ENCODE data around the gene ZBTB33. TPM values are rescaled to one million over a fixed set of nuclear protein-coding genes. Genes with fewer than 3 reads are reported as not detected.

The ZBTB33 gene
- total RNA-seq, 4 donors from 2014 or later: 8.1 to 14.5 (median 10.0) TPM

DNA sequence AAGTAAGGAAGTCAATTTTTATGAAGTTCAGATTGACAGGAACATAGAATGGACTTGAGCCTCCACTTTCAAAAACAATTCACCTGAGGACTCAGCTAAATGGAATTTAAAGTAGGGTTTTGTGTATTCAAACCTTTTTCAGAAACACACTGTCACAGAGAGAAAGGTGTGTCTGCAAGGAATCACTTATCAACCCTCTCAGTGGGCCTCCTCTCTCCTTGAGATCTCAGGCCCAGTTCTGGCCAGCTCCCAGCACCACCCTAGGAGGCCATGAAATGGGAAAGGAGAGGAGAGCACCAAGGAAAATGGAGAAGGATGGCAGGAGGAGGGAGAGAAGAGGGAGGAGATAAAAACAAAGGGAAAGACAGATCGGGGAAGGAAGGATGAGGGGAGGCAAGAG lies 32.1 kb downstream of the ZBTB33 start:
- H3K4me1 ChIP-seq: no peaks in the 10 kb centered on the region
- H3K27me3 ChIP-seq: no peaks in the 10 kb centered on the region
- TF ChIP-seq POLR2AphosphoS5 (IDR thresholded peaks at IDR 0.05): no peak
- no peak for TF ChIP-seq POLR2A (IDR thresholded peaks at IDR 0.05)
- TF ChIP-seq EP300 (IDR thresholded peaks at IDR 0.05): no peak
- TF ChIP-seq CTCF (IDR thresholded peaks at IDR 0.05): no peak
- ATAC-seq: no peak
- no peak overlapping the region for H3K27ac ChIP-seq
- no peak overlapping the region for H3K4me3 ChIP-seq
- no peaks in the 10 kb centered on the region for H3K9me3 ChIP-seq
- no peaks in the 10 kb centered on the region for H3K36me3 ChIP-seq
- 60 to 80% methylated on average over 1 of the region's 1 CpG for WGBS, 2 donors (ENCODE audit: low coverage in 1 of 2)

DNA sequence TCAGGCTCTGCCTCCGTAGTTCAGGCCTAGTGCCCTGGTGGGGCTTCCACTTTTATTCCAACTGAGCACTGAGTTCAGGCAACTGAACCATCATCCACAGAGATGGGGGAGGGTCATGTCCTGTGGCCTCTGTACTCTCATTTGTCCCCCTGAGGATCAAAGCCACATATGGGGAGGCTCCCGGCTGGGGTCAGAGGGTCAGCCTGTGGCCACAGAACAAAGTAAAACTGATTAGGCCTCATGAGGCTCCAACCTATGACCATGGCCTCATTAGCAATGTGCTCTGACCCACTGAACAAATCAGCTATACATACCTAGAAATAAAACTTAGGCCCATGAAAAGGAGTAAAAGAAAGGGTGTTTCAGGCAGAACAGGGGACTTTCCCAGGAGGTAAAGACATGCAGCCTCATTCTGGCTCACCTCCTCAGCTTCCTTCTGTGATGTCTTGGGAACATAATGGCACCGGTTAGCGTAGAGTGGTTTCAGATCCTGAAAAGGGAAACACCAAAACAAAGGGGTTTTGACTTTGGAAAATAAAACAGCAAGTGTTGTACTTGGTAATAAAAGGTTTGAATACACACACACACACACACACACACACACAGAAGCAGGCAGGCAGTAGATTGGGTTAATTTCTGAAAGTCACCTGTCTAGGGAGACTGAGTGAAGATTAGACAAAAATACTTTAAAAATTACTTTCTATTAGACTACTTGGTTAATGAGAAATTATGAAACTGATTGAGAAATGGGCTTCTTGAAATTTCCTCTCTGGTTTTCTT lies 36.3 kb downstream of the ZBTB33 start:
- 78 to 100% methylated on average over 2 to 3 of the region's 4 CpGs for WGBS, 2 donors (ENCODE audit: low coverage in 1 of 2)
- ATAC-seq: no peak
- no peaks in the 10 kb centered on the region for H3K36me3 ChIP-seq
- H3K4me1 ChIP-seq: no peaks in the 10 kb centered on the region
- H3K9me3 ChIP-seq: no peaks in the 10 kb centered on the region
- TF ChIP-seq EP300 (IDR thresholded peaks at IDR 0.05) (no peak), POLR2AphosphoS5 (IDR thresholded peaks at IDR 0.05) (no peak), POLR2A (IDR thresholded peaks at IDR 0.05) (no peak), CTCF (IDR thresholded peaks at IDR 0.05) (no peak)
- no peaks in the 10 kb centered on the region for H3K27me3 ChIP-seq
- no peak overlapping the region for H3K4me3 ChIP-seq
- H3K27ac ChIP-seq: no peak overlapping the region

DNA sequence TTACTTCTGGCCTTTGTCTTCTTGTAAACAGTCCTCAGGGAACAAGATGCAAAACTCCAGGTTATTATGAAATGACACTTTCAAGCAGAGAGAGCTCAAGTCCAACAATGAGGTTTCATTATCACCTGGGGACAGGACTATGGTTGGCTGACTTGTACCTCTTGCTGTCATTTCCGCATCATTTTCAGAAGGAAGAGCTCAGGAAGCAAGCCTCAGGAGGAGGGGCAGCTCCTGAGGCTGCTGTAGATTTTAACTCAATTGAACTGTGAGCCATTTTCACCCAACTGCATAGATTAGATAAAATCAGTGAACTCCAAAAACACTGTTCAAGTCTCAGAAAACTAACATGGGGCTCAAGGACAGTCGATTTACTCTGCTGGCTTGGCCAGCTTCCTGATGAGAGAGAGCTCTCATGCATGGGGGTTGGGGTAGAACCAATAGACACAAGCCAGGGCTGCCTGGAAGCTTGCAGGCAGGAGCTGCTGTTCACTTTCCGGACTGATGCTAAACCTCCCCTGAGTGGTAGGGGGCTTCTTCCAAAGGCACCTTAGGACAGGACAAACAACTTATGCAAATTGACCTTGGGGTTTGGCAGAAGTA lies 37.0 kb downstream of the ZBTB33 start:
- TF ChIP-seq CTCF (IDR thresholded peaks at IDR 0.05) (no peak), POLR2AphosphoS5 (IDR thresholded peaks at IDR 0.05) (no peak), POLR2A (IDR thresholded peaks at IDR 0.05) (no peak), EP300 (IDR thresholded peaks at IDR 0.05) (no peak)
- no CpG with 5 or more reads among the region's 3 CpGs for WGBS, 2 donors (ENCODE audit: low coverage in 1 of 2)
- no peak for ATAC-seq
- H3K4me3 ChIP-seq: no peak overlapping the region
- no peaks in the 10 kb centered on the region for H3K27me3 ChIP-seq
- H3K9me3 ChIP-seq: no peaks in the 10 kb centered on the region
- no peaks in the 10 kb centered on the region for H3K36me3 ChIP-seq
- no peak overlapping the region for H3K27ac ChIP-seq
- H3K4me1 ChIP-seq: no peaks in the 10 kb centered on the region

DNA sequence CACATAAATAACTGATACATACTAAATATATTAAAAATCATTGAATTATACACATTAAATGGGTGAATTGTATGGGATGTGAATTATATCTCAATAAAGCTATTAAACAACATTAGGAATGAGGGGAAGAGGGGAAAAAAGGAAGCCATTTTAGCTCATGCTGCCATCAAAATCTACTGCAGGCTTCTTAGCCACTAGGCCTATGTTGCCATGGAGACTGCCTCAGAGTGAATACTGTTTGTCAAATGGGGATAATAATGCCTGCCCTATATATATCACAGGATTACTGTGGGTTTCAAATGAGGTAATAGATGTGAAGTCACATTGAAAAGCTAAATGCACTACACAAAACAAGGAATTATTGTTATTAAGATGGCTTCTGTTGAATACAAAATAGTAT lies 39.5 kb downstream of the ZBTB33 start:
- Histone ChIP-seq H3K36me3 (no peaks in the 10 kb centered on the region), H3K27ac (no peak overlapping the region), H3K4me3 (no peak overlapping the region), H3K9me3 (no peaks in the 10 kb centered on the region), H3K27me3 (no peaks in the 10 kb centered on the region), H3K4me1 (no peaks in the 10 kb centered on the region)
- no peak for ATAC-seq
- no peak for TF ChIP-seq POLR2AphosphoS5 (IDR thresholded peaks at IDR 0.05)
- TF ChIP-seq EP300 (IDR thresholded peaks at IDR 0.05): no peak

- Histone ChIP-seq H3K9me3 (no peaks in the 10 kb centered on the region), H3K4me3 (no peak overlapping the region), H3K27ac (no peak overlapping the region), H3K4me1 (no peaks in the 10 kb centered on the region), H3K27me3 (no peaks in the 10 kb centered on the region), H3K36me3 (no peaks in the 10 kb centered on the region)
- no peak for ATAC-seq
- no peak for TF ChIP-seq CTCF (IDR thresholded peaks at IDR 0.05)
- no peak for TF ChIP-seq POLR2A (IDR thresholded peaks at IDR 0.05)
- TF ChIP-seq EP300 (IDR thresholded peaks at IDR 0.05): no peak
- TF ChIP-seq POLR2AphosphoS5 (IDR thresholded peaks at IDR 0.05): no peak
- WGBS, 2 donors (ENCODE audit: low coverage in 1 of 2): 78 to 82% methylated on average over 2 to 5 of the region's 6 CpGs
These were observed 40.6 kb downstream of the ZBTB33 start for GRCh38 chrX:120291211-120291610.
